LNCaP clone FGC (cell line): ENCODE data around the gene HOXB2.

Experiments
- DNase-seq: peaks from one replicate; pipeline ENCODE4 v3.0.0-alpha.2; 2011; ENCODE audit warnings: low read depth
- H3K4me3 ChIP-seq: 2 replicates; pipeline ENCODE4 v1.5.1; 2011; ENCODE audit warnings: mild to moderate bottlenecking, low read depth, low read length, control low read depth
- CTCF ChIP-seq: IDR thresholded peaks from 2 replicates; pipeline ENCODE4 v1.5.1; 2012; ENCODE audit warnings: mild to moderate bottlenecking; ENCODE audit not compliant: control insufficient read depth, insufficient read depth; ENCODE audit errors: extremely low read depth

HOXB2 gene

GRCh38 chr17:48559840-48560817, 15.2 kb upstream of the HOXB2 start:
- no peak for DNase-seq
- H3K4me3 ChIP-seq = no peak overlapping the region
- no peak for TF ChIP-seq CTCF

DNA sequence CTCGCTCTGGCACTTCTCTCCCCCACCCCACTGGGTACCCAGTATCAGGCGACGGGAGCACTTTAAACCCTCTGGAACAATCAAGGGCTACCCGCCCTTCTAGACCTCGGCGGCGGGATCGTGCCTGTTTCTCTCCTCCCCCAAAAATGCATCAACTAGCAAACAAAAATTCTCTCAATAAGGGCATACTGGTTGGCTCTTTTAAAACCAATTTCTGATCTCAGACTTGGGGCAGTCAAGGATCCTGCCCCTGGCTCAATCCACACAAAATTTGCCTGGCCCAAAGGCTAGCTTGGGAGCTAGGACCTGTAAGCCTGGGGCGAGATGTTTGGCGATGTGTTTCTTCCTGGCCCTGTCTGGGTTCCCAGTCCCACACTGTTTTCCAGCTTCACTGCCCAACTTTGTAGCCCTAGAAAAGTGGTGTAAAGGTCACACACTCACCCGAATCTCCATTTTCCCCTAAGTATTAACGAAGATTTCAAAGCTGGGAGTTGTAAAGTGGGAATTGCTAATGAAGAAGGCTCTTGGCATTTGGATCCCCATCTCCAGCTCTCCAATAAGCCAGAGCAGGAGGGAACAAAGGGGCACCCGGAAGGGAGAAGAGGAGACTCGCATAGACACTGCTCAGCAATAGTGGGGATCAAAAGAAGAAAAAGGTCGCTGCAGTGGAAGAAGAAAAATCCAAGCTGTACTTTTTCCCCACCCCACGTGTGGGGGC, 14.4 kb upstream of the HOXB2 start:
- no peak for DNase-seq
- no peak overlapping the region for H3K4me3 ChIP-seq
- no peak for TF ChIP-seq CTCF

GRCh38 chr17:48558831-48559121, 13.9 kb upstream of the HOXB2 start:
- no peak overlapping the region for H3K4me3 ChIP-seq
- TF ChIP-seq CTCF = no peak
- no peak for DNase-seq

GRCh38 chr17:48558057-48558830, 13.3 kb upstream of the HOXB2 start:
- no peak for DNase-seq
- H3K4me3 ChIP-seq = no peak overlapping the region
- no peak for TF ChIP-seq CTCF

GRCh38 chr17:48556576-48557401, 11.9 kb upstream of the HOXB2 start:
- H3K4me3 ChIP-seq = no peak overlapping the region
- no peak for TF ChIP-seq CTCF
- no peak for DNase-seq

- TF ChIP-seq CTCF = no peak
- no peak overlapping the region for H3K4me3 ChIP-seq
- no peak for DNase-seq
Measured at GRCh38 chr17:48556229-48556575, 11.3 kb upstream of the HOXB2 start.
